Measurements from ENCODE around the gene SH3BP1.

- TF ChIP-seq CTCF (IDR thresholded peaks at IDR 0.05; ENCODE audit: poor library complexity, severe bottlenecking), result no peak
- TF ChIP-seq POLR2AphosphoS5 (IDR thresholded peaks at IDR 0.05), result no peak
These were observed 18.1 kb upstream of the SH3BP1 start for GRCh38 chr22:37621352-37621860.

Data from neural cell (in vitro differentiated cells).